Neural progenitor cell (in vitro differentiated cells): Measurements from ENCODE around the gene ESPNL.

Experiments
- CTCF ChIP-seq: fragments of 200-600 bp; sonication (generic); IDR thresholded peaks from 2 replicates; pipeline ENCODE4 v1.5.1; 2017; ENCODE audit warnings: antibody characterized with exemption, mild to moderate bottlenecking
- EZH2 ChIP-seq: fragments of 200-600 bp; sonication (generic); IDR thresholded peaks from 2 replicates; pipeline ENCODE4 v1.6.1; 2017; ENCODE audit warnings: antibody characterized with exemption, mild to moderate bottlenecking, moderate library complexity
- EZH2phosphoT487 ChIP-seq: fragments of 200-600 bp; sonication (generic); IDR thresholded peaks from 2 replicates; pipeline ENCODE4 v1.6.1; 2017; ENCODE audit warnings: antibody characterized with exemption

DNA sequence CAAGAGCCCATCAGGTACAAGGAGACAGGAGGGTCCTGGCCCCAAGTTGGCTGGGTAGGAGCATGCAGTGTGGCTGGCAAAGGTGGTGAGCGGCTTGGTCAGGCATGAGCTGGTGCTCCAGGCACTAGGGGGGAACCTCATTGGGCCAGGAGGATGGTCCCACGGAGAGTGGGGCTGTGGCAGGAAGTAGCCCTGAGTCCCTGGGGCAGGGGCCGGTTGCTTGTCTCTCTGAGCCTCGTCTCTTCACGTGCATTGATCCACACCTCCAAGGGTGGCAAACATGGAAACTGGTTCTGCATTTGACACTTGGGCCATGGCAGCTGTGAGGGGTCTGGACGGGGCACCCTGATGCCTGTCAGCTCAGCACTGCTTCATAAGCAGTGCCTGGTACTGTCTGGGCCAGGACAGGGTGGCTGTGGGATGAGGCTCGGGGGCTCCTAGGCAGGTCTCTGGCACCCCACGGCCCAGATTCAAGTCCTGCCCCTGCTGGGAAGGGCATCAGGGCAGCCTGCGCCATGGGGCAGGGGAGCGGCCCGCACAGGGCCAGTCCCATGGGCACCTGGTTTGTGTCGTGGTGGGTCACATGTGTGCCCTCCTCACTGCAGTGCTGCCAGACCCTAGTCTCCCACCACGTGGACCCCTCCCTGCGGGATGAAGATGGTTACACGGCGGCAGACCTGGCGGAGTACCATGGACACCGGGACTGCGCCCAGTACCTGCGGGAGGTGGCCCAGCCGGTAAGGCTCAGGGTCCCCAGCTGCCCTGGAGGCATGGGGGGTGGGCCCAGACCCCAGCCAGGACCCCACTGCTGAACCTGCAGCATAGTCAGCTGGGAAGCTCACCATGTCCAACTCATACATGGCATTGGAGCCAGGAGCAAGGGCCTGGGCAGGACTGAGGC is 16.4 kb downstream of the ESPNL start:
- TF ChIP-seq CTCF (no peak), EZH2phosphoT487 (no peak), EZH2 (no peak)
